GM23338 (cell line): Measurements from ENCODE around the gene MRPL52. TPM values are rescaled to one million over a fixed set of nuclear protein-coding genes. Genes with fewer than 3 reads are reported as not detected.

Source experiments
- ATAC-seq: fragments of 200-7000 bp; cut with Tn5 transposase; 3 replicates; pipeline ENCODE4 v1.9.1; 2020
- DNase-seq: peaks from one replicate; pipeline ENCODE4 v3.0.0-alpha.2; 2015; ENCODE audit warnings: low spot score
- H2AFZ ChIP-seq: fragments of 200-600 bp; sonication (generic); 2 replicates; pipeline ENCODE4 v1.8.0; 2016; ENCODE audit warnings: antibody characterized with exemption, mild to moderate bottlenecking, moderate library complexity
- H3F3A ChIP-seq: fragments of 200-600 bp; sonication (generic); replicated peaks from 2 replicates; pipeline ENCODE4 v1.8.0; 2017; ENCODE audit warnings: antibody characterized with exemption, mixed run types, low read depth
- H3K27ac ChIP-seq: fragments of 200-600 bp; sonication (generic); 2 replicates; pipeline ENCODE4 v1.6.1; 2016; ENCODE audit warnings: low read depth
- H3K27me3 ChIP-seq: fragments of 200-600 bp; sonication (generic); 2 replicates; pipeline ENCODE4 v1.8.0; 2016; ENCODE audit warnings: mild to moderate bottlenecking, mixed run types, moderate library complexity; ENCODE audit not compliant: insufficient read depth
- H3K36me3 ChIP-seq: fragments of 200-600 bp; sonication (generic); 2 replicates; pipeline ENCODE4 v1.8.0; 2016; ENCODE audit warnings: mild to moderate bottlenecking; ENCODE audit not compliant: insufficient read depth
- H3K4me1 ChIP-seq: fragments of 200-600 bp; sonication (generic); 2 replicates; pipeline ENCODE4 v1.8.0; 2016; ENCODE audit warnings: mild to moderate bottlenecking, moderate library complexity; ENCODE audit not compliant: insufficient read depth
- H3K4me2 ChIP-seq: fragments of 200-600 bp; sonication (generic); 2 replicates; pipeline ENCODE4 v1.7.1; 2017; ENCODE audit warnings: mixed run types
- H3K4me3 ChIP-seq: fragments of 200-600 bp; sonication (generic); 2 replicates; pipeline ENCODE4 v1.6.1; 2016; ENCODE audit warnings: mixed run types
- H3K79me2 ChIP-seq: fragments of 200-600 bp; sonication (generic); replicated peaks from 2 replicates; pipeline ENCODE4 v1.8.0; 2017; ENCODE audit warnings: mild to moderate bottlenecking; ENCODE audit not compliant: insufficient read depth
- H3K9me2 ChIP-seq: fragments of 200-600 bp; sonication (generic); 2 replicates; pipeline ENCODE4 v1.8.0; 2017; ENCODE audit not compliant: insufficient read depth
- H4K20me1 ChIP-seq: fragments of 200-600 bp; sonication (generic); replicated peaks from 2 replicates; pipeline ENCODE4 v1.8.0; 2017; ENCODE audit warnings: mild to moderate bottlenecking; ENCODE audit not compliant: insufficient read depth
- H3K27ac Mint-ChIP-seq: 2 replicates; pipeline ENCODE4 v1.8.0; 2020; ENCODE audit warnings: inconsistent platforms, mild to moderate bottlenecking, moderate library complexity, mixed read lengths
- H3K27me3 Mint-ChIP-seq: 3 replicates; pipeline ENCODE4 v1.8.0; 2022; ENCODE audit warnings: low read depth, mild to moderate bottlenecking, moderate library complexity, mixed read lengths, inconsistent platforms; ENCODE audit not compliant: insufficient read depth, poor library complexity
- H3K36me3 Mint-ChIP-seq: 3 replicates; pipeline ENCODE4 v1.8.0; 2021; ENCODE audit warnings: low read depth, mild to moderate bottlenecking, inconsistent platforms, moderate library complexity, mixed read lengths
- H3K4me1 Mint-ChIP-seq: 3 replicates; pipeline ENCODE4 v1.8.0; 2020; ENCODE audit warnings: mild to moderate bottlenecking, inconsistent platforms, mixed read lengths
- H3K4me3 Mint-ChIP-seq: 3 replicates; pipeline ENCODE4 v1.8.0; 2021; ENCODE audit warnings: moderate library complexity, mild to moderate bottlenecking, inconsistent platforms, mixed read lengths
- H3K9me3 Mint-ChIP-seq: 3 replicates; pipeline ENCODE4 v1.8.0; 2020; ENCODE audit warnings: moderate library complexity, mild to moderate bottlenecking, inconsistent platforms, mixed read lengths
- CREB1 ChIP-seq: fragments of 250-450 bp; sonication (Bioruptor Pico); IDR thresholded peaks from 2 replicates; pipeline ENCODE4 v1.5.0; 2020; ENCODE audit warnings: low read depth, mild to moderate bottlenecking, moderate library complexity
- CTCF ChIP-seq, 2 experiments: fragments of 200-600 bp in 1 of 2; sonication (generic) in 1 of 2; conservative IDR thresholded peaks; 2 replicates each; pipeline versions ENCODE4 v1.5.1 to v1.6.1; 2016 to 2017; ENCODE audit warnings: antibody characterized with exemption in 2 of 2, low read depth in 2 of 2, mild to moderate bottlenecking in 2 of 2, moderate library complexity in 1 of 2
- ETS1 ChIP-seq: IDR thresholded peaks from 2 replicates; pipeline ENCODE4 v1.6.1; 2016; ENCODE audit warnings: antibody characterized with exemption
- EZH2 ChIP-seq: fragments of 200-600 bp; sonication (generic); IDR thresholded peaks from one replicate; pipeline ENCODE4 v1.8.0; 2017; ENCODE audit warnings: antibody characterized with exemption, mild to moderate bottlenecking, low read depth; ENCODE audit not compliant: unreplicated experiment
- EZH2phosphoT487 ChIP-seq: fragments of 200-600 bp; sonication (generic); IDR thresholded peaks from one replicate; pipeline ENCODE4 v1.8.1; 2018; ENCODE audit warnings: antibody characterized with exemption; ENCODE audit not compliant: unreplicated experiment
- JUNB ChIP-seq: IDR thresholded peaks from one replicate; pipeline ENCODE4 v1.6.1; 2016; ENCODE audit warnings: antibody characterized with exemption; ENCODE audit not compliant: unreplicated experiment
- NANOG ChIP-seq: IDR thresholded peaks from 2 replicates; pipeline ENCODE4 v1.6.1; 2016; ENCODE audit warnings: antibody characterized with exemption, borderline replicate concordance
- POLR2AphosphoS5 ChIP-seq: IDR thresholded peaks from 2 replicates; pipeline ENCODE4 v1.6.1; 2016; ENCODE audit warnings: antibody characterized with exemption, low read depth
- REST ChIP-seq: IDR thresholded peaks from one replicate; pipeline ENCODE4 v1.6.1; 2018; ENCODE audit warnings: antibody characterized with exemption; ENCODE audit not compliant: unreplicated experiment
- STAT1 ChIP-seq: IDR thresholded peaks from one replicate; pipeline ENCODE4 v1.6.1; 2016; ENCODE audit warnings: antibody characterized with exemption; ENCODE audit not compliant: unreplicated experiment
- ZNF114 ChIP-seq: fragments of 250-450 bp; sonication (Bioruptor Pico); IDR thresholded peaks from 2 replicates; pipeline ENCODE4 v1.5.0; 2020; ENCODE audit warnings: mild to moderate bottlenecking, moderate library complexity
- ZNF331 ChIP-seq: fragments of 250-450 bp; sonication (Bioruptor Pico); IDR thresholded peaks from 2 replicates; pipeline ENCODE4 v1.5.0; 2020; ENCODE audit warnings: low read depth, mild to moderate bottlenecking, moderate library complexity
- ZNF462 ChIP-seq: fragments of 250-450 bp; sonication (Bioruptor Pico); IDR thresholded peaks from 2 replicates; pipeline ENCODE4 v1.5.0; 2020; ENCODE audit warnings: mild to moderate bottlenecking, moderate library complexity
- polyA plus RNA-seq: library from polyadenylated mRNA; unstranded; fragments of >200 nt; fragmentation: Nextera tagmentation; extraction: Ambion mirVana; gene quantifications from 2 replicates; pipeline ENCODE4 v1.2.1, GENCODE V29; 2016
- total RNA-seq: library from RNA; depleted of rRNA; stranded (reverse); fragments of >200 nt; shearing (Covaris generic); gene quantifications from 2 replicates; pipeline ENCODE4 v1.2.3, GENCODE V29; 2014

Gene MRPL52
- total and polyA plus RNA-seq, 2 experiments from 2014 or later = 131 to 617 TPM

- Mint-ChIP-seq H3K36me3 (no peaks in the 10 kb centered on the region; the same call in 2 of the 3 replicates), H3K27ac (no peak overlapping the region), H3K9me3 (no peaks in the 10 kb centered on the region; the same call in 2 of the 3 replicates), H3K27me3 (peaks cover 3% of the 10 kb centered on the region), H3K4me3 (no peak overlapping the region), H3K4me1 (peaks cover 7% of the 10 kb centered on the region)
- H3K4me3 ChIP-seq = no peak overlapping the region
- DNase-seq = peak; percentile 30
- peaks cover 10% of the 10 kb centered on the region; the same call in 1 of the 2 replicates for H3F3A ChIP-seq
- H3K9me2 ChIP-seq = no peaks in the 10 kb centered on the region
- no peaks in the 10 kb centered on the region for H4K20me1 ChIP-seq
- H3K4me2 ChIP-seq = no peak overlapping the region
- H2AFZ ChIP-seq = 0 out of 2 replicates have a peak overlapping the region, but pooled peaks have one; percentile 76
- H3K79me2 ChIP-seq = no peaks in the 10 kb centered on the region
- H3K27ac ChIP-seq = no peak overlapping the region
- TF ChIP-seq POLR2AphosphoS5 (no peak), CREB1 (CRISPR knock-in tag) (no peak), NANOG (no peak), ETS1 (no peak), ZNF331 (CRISPR knock-in tag) (no peak), EZH2phosphoT487 (no peak), ZNF114 (CRISPR knock-in tag) (no peak), EZH2 (no peak), REST (no peak), JUNB (no peak), STAT1 (no peak), CTCF (conservative IDR thresholded peaks at IDR 0.05; ENCODE audit: low read depth in 2 of 2) (no peak), ZNF462 (no peak)
- H3K4me1 ChIP-seq = peaks cover 4% of the 10 kb centered on the region
- H3K36me3 ChIP-seq = no peaks in the 10 kb centered on the region
- ATAC-seq = no peak
- H3K27me3 ChIP-seq = no peaks in the 10 kb centered on the region
Measured at GRCh38 chr14:22854963-22855724, 25.5 kb downstream of the MRPL52 start.
